SK-N-SH (cell line): ENCODE measurements around the gene OR56B4.

Experiments used
- TF ChIP-seq, protein P1 (sequence below): IDR thresholded peaks from 2 replicates; pipeline ENCODE4; 2012
- TF ChIP-seq, protein P2 (sequence below): fragments of 200-600 bp; sonication (generic); IDR thresholded peaks from 2 replicates; pipeline ENCODE4 v1.6.1; 2017; ENCODE audit warnings: antibody characterized with exemption, mild to moderate bottlenecking, moderate library complexity

- TF ChIP-seq, protein P1, sequence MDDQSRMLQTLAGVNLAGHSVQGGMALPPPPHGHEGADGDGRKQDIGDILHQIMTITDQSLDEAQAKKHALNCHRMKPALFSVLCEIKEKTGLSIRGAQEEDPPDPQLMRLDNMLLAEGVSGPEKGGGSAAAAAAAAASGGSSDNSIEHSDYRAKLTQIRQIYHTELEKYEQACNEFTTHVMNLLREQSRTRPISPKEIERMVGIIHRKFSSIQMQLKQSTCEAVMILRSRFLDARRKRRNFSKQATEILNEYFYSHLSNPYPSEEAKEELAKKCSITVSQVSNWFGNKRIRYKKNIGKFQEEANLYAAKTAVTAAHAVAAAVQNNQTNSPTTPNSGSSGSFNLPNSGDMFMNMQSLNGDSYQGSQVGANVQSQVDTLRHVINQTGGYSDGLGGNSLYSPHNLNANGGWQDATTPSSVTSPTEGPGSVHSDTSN, result no peak
- TF ChIP-seq, protein P2, sequence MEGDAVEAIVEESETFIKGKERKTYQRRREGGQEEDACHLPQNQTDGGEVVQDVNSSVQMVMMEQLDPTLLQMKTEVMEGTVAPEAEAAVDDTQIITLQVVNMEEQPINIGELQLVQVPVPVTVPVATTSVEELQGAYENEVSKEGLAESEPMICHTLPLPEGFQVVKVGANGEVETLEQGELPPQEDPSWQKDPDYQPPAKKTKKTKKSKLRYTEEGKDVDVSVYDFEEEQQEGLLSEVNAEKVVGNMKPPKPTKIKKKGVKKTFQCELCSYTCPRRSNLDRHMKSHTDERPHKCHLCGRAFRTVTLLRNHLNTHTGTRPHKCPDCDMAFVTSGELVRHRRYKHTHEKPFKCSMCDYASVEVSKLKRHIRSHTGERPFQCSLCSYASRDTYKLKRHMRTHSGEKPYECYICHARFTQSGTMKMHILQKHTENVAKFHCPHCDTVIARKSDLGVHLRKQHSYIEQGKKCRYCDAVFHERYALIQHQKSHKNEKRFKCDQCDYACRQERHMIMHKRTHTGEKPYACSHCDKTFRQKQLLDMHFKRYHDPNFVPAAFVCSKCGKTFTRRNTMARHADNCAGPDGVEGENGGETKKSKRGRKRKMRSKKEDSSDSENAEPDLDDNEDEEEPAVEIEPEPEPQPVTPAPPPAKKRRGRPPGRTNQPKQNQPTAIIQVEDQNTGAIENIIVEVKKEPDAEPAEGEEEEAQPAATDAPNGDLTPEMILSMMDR, result no peak
Observed at GRCh38 chr11:6110011-6110410, 2.5 kb downstream of the OR56B4 start.
